OCI-LY1 (cell line): ENCODE results near the gene PTPA.

Experiments used
- H2AFZ ChIP-seq: fragments of 200-600 bp; sonication (generic), shearing (Covaris generic); 2 replicates; pipeline ENCODE4 v1.6.0; 2014; ENCODE audit warnings: antibody characterized with exemption, mild to moderate bottlenecking, low read length
- H3F3A ChIP-seq: fragments of 200-600 bp; sonication (generic), shearing (Covaris generic); 2 replicates; pipeline ENCODE4 v1.6.0; 2014; ENCODE audit warnings: mild to moderate bottlenecking, antibody characterized with exemption, low read length, moderate library complexity; ENCODE audit not compliant: insufficient read depth
- H3K27ac ChIP-seq: fragments of 200-600 bp; sonication (generic); 2 replicates; pipeline ENCODE4 v1.5.1; 2014; ENCODE audit warnings: low read length, mixed run types, mild to moderate bottlenecking, low read depth; ENCODE audit not compliant: poor library complexity, severe bottlenecking
- H3K27me3 ChIP-seq: fragments of 200-600 bp; sonication (generic); 2 replicates; pipeline ENCODE4 v1.6.0; 2014; ENCODE audit warnings: antibody characterized with exemption, mild to moderate bottlenecking, low read length, moderate library complexity; ENCODE audit not compliant: insufficient read depth
- H3K36me3 ChIP-seq: fragments of 200-600 bp; sonication (generic); 2 replicates; pipeline ENCODE4 v1.6.1; 2014; ENCODE audit warnings: mild to moderate bottlenecking, antibody characterized with exemption, low read length, moderate library complexity, mixed read lengths; ENCODE audit not compliant: insufficient read depth
- H3K4me1 ChIP-seq: fragments of 200-600 bp; sonication (generic); 2 replicates; pipeline ENCODE4 v1.5.1; 2014; ENCODE audit warnings: mild to moderate bottlenecking, low read length, moderate library complexity; ENCODE audit not compliant: insufficient read depth, severe bottlenecking
- H3K4me2 ChIP-seq: fragments of 200-600 bp; sonication (generic), shearing (Covaris generic); 2 replicates; pipeline ENCODE4 v1.6.1; 2014; ENCODE audit warnings: low read length
- H3K4me3 ChIP-seq: fragments of 200-600 bp; sonication (generic); 2 replicates; pipeline ENCODE4 v1.5.1; 2014; ENCODE audit warnings: low read length, low read depth, mild to moderate bottlenecking, mixed read lengths; ENCODE audit not compliant: poor library complexity, severe bottlenecking
- H3K79me2 ChIP-seq: fragments of 200-600 bp; shearing (Covaris generic); 2 replicates; pipeline ENCODE4 v1.6.1; 2016; ENCODE audit warnings: mixed run types, low read length, mixed read lengths; ENCODE audit not compliant: insufficient read depth
- H3K9ac ChIP-seq: fragments of 200-600 bp; sonication (generic), shearing (Covaris generic); 2 replicates; pipeline ENCODE4 v1.6.1; 2014; ENCODE audit warnings: mild to moderate bottlenecking, low read length, mixed read lengths
- H3K9me2 ChIP-seq: fragments of 200-600 bp; sonication (generic), shearing (Covaris generic); 2 replicates; pipeline ENCODE4 v1.6.1; 2014; ENCODE audit warnings: low read depth, mild to moderate bottlenecking, low read length, mixed read lengths
- H3K9me3 ChIP-seq: fragments of 200-600 bp; shearing (Covaris generic); 2 replicates; pipeline ENCODE4 v1.6.1; 2014; ENCODE audit warnings: low read length, mixed read lengths
- H4K20me1 ChIP-seq: fragments of 200-600 bp; sonication (generic), shearing (Covaris generic); 2 replicates; pipeline ENCODE4 v1.6.0; 2016; ENCODE audit warnings: mild to moderate bottlenecking, low read length; ENCODE audit not compliant: insufficient read depth
- EZH2 ChIP-seq: fragments of 200-600 bp; sonication (generic), shearing (Covaris generic); IDR thresholded peaks from 2 replicates; pipeline ENCODE4 v1.8.0; 2017; ENCODE audit warnings: borderline replicate concordance, mixed run types, mild to moderate bottlenecking, antibody characterized with exemption, low read length, moderate library complexity, mixed read lengths
- TF ChIP-seq, protein P1 (sequence below): fragments of 200-600 bp; sonication (generic), shearing (Covaris generic); IDR thresholded peaks from 2 replicates; pipeline ENCODE4 v1.5.1; 2017; ENCODE audit warnings: mild to moderate bottlenecking, antibody characterized with exemption, low read length, moderate library complexity, mixed read lengths

Gene PTPA

DNA sequence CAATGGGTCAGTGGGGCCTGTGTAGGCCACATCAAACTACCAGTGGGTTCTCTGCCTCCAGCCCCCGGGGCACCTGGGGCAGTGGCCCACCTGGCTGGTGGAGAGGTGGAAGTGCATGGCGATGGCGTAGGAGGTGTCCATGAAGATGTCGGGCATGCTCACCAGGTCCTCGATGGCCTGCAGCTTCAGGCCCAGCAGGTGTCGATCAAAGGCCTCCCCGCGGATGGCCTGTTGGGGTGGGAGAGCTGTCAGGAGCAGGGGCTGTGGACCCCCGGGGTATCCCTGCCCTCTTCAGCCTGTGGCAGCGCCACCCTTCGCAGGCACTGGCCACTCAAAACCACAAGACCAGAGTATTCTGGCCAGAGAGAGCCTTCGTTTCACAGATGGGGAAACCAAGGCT is 15.3 kb upstream of the PTPA start:
- no peaks in the 10 kb centered on the region; the same call in 1 of the 2 replicates for H3K36me3 ChIP-seq
- H3K4me1 ChIP-seq = peaks cover 9% of the 10 kb centered on the region
- H3K79me2 ChIP-seq = no peaks in the 10 kb centered on the region
- H4K20me1 ChIP-seq = no peaks in the 10 kb centered on the region
- H3K9me2 ChIP-seq = no peaks in the 10 kb centered on the region
- no peaks in the 10 kb centered on the region for H3F3A ChIP-seq
- no peak overlapping the region for H3K4me3 ChIP-seq
- H2AFZ ChIP-seq = no peak overlapping the region
- no peak overlapping the region for H3K4me2 ChIP-seq
- H3K27me3 ChIP-seq = no peaks in the 10 kb centered on the region
- H3K9ac ChIP-seq = no peak overlapping the region
- no peaks in the 10 kb centered on the region for H3K9me3 ChIP-seq
- no peak for TF ChIP-seq EZH2
- TF ChIP-seq, protein P1, sequence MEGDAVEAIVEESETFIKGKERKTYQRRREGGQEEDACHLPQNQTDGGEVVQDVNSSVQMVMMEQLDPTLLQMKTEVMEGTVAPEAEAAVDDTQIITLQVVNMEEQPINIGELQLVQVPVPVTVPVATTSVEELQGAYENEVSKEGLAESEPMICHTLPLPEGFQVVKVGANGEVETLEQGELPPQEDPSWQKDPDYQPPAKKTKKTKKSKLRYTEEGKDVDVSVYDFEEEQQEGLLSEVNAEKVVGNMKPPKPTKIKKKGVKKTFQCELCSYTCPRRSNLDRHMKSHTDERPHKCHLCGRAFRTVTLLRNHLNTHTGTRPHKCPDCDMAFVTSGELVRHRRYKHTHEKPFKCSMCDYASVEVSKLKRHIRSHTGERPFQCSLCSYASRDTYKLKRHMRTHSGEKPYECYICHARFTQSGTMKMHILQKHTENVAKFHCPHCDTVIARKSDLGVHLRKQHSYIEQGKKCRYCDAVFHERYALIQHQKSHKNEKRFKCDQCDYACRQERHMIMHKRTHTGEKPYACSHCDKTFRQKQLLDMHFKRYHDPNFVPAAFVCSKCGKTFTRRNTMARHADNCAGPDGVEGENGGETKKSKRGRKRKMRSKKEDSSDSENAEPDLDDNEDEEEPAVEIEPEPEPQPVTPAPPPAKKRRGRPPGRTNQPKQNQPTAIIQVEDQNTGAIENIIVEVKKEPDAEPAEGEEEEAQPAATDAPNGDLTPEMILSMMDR = no peak
- no peak overlapping the region for H3K27ac ChIP-seq

DNA sequence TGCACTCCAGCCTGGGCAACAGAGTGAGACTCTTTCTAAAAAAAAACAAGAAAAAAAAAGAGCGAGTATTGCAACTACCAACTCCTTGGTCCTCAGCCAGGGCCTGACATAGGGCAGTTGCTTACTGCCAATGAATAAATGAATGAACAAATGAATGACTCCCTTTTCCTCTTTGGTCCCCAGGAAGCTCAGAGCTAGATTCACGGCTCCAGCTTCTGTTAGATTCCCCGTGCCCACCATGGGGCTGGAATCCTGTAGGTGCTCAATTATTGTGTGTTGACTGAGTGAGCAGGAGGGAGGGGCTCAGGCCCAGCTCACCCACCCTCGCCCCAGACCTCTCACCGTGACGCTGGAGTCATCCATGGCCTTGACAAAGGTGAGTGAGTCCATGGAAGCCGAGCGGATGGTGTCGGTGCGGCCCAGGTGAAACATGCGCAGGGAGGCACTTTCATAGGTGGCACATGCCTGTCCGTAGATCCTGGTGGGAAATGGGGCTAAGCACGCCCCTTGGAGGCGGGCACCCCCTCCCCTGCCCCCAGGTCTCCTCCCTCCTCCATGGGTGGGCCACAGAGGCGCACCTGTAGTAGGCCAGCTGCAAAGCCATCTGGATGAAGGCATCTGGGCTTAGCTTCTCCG is 13.4 kb upstream of the PTPA start:
- H3K4me2 ChIP-seq = no peak overlapping the region
- H3K4me1 ChIP-seq = peaks cover 9% of the 10 kb centered on the region
- no peaks in the 10 kb centered on the region for H4K20me1 ChIP-seq
- no peaks in the 10 kb centered on the region for H3K9me3 ChIP-seq
- H3F3A ChIP-seq = no peaks in the 10 kb centered on the region
- H3K27ac ChIP-seq = no peak overlapping the region
- no peaks in the 10 kb centered on the region for H3K36me3 ChIP-seq
- no peaks in the 10 kb centered on the region for H3K79me2 ChIP-seq
- 0 out of 2 replicates have a peak, but pooled peaks cover 5% of the 10 kb centered on the region for H3K27me3 ChIP-seq
- H2AFZ ChIP-seq = no peak overlapping the region
- no peak for TF ChIP-seq EZH2
- TF ChIP-seq, protein P1 = no peak
- no peak overlapping the region for H3K4me3 ChIP-seq
- no peak overlapping the region for H3K9ac ChIP-seq
- no peaks in the 10 kb centered on the region for H3K9me2 ChIP-seq

DNA sequence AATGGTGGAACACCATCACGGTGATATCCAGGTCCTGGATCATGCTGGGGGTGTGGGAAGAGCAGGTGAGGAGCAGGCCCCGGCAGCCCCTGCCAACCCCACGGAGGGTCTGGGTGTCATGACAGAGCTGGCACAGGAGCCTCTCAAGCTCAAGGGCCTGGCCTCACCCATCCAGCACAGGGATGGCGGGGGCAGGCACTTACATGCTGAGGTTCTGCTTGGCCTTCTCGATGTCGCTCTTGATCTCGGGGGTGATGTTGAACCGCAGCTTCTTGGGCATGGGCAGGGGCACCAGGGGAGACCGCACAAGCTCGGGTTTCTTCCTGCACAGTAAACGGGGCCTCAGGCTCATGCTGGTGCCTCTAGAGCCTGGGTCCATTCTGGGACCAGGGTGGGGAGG is 12.9 kb upstream of the PTPA start:
- Histone ChIP-seq H3K4me3 (no peak overlapping the region), H3K4me1 (peaks cover 9% of the 10 kb centered on the region), H3K27me3 (0 out of 2 replicates have a peak, but pooled peaks cover 5% of the 10 kb centered on the region), H3K9ac (no peak overlapping the region), H2AFZ (no peak overlapping the region), H3K36me3 (no peaks in the 10 kb centered on the region), H3K27ac (no peak overlapping the region), H4K20me1 (no peaks in the 10 kb centered on the region), H3K4me2 (no peak overlapping the region), H3K9me2 (no peaks in the 10 kb centered on the region), H3K9me3 (no peaks in the 10 kb centered on the region), H3F3A (no peaks in the 10 kb centered on the region), H3K79me2 (no peaks in the 10 kb centered on the region)
- TF ChIP-seq, protein P1 = no peak
- TF ChIP-seq EZH2 = no peak
